BE2C (cell line): Measurements from ENCODE around the gene MSRB2.
A peak's percentile ranks its signal among the peaks of the same experiment; 100 is the strongest.

Experiments
- DNase-seq: peaks from one replicate; pipeline ENCODE4 v3.0.0-alpha.2; 2020
- H3K27me3 ChIP-seq: fragments of 250-450 bp; sonication (Bioruptor Pico); 2 replicates; pipeline ENCODE4 v1.5.1; 2020; ENCODE audit warnings: mild to moderate bottlenecking
- H3K36me3 ChIP-seq: fragments of 250-450 bp; sonication (Bioruptor Pico); 2 replicates; pipeline ENCODE4 v1.5.1; 2020; ENCODE audit warnings: mild to moderate bottlenecking
- H3K4me1 ChIP-seq: fragments of 250-450 bp; sonication (Bioruptor Pico); 2 replicates; pipeline ENCODE4 v1.5.1; 2020
- H3K4me3 ChIP-seq: 2 replicates; pipeline ENCODE4 v1.5.1; 2011; ENCODE audit warnings: low read depth, low read length
- H3K9me3 ChIP-seq: fragments of 250-450 bp; sonication (Bioruptor Pico); 2 replicates; pipeline ENCODE4 v1.5.1; 2020
- TF ChIP-seq, protein P1 (sequence below): IDR thresholded peaks from 2 replicates; pipeline ENCODE4 v1.5.1; 2012; ENCODE audit warnings: mild to moderate bottlenecking, low read depth, low read length

MSRB2 gene

DNA sequence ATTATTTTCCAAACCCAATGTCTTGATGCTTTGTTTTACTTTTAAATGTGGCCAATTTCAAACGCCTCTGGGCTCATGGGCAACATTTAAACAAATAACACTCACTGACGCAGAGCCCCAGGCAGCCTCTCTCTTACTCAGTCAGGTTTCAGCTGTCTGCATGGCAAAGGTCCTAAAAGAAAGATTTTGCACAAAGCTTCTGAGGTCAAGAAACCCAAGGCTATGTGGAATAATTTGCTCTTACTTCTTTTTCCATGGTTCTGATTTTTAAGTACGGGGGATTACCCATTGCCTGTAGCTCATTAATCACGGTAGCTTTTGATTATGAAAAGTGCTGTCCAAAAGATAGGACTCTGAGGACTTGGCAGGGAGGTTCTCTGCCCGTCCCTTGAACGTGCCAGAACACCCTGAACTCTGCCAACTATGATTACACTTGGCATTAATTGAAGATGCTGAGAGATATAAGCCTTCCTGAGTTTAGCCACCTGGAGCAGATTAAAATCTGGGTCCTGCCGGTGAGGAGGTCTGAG lies 14.1 kb upstream of the MSRB2 start:
- Histone ChIP-seq H3K36me3 (no peaks in the 10 kb centered on the region), H3K4me3 (peak overlapping the region; percentile 23), H3K9me3 (no peaks in the 10 kb centered on the region), H3K4me1 (peaks cover 7% of the 10 kb centered on the region), H3K27me3 (no peaks in the 10 kb centered on the region)
- TF ChIP-seq, protein P1, sequence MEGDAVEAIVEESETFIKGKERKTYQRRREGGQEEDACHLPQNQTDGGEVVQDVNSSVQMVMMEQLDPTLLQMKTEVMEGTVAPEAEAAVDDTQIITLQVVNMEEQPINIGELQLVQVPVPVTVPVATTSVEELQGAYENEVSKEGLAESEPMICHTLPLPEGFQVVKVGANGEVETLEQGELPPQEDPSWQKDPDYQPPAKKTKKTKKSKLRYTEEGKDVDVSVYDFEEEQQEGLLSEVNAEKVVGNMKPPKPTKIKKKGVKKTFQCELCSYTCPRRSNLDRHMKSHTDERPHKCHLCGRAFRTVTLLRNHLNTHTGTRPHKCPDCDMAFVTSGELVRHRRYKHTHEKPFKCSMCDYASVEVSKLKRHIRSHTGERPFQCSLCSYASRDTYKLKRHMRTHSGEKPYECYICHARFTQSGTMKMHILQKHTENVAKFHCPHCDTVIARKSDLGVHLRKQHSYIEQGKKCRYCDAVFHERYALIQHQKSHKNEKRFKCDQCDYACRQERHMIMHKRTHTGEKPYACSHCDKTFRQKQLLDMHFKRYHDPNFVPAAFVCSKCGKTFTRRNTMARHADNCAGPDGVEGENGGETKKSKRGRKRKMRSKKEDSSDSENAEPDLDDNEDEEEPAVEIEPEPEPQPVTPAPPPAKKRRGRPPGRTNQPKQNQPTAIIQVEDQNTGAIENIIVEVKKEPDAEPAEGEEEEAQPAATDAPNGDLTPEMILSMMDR = no peak
- DNase-seq = peak; percentile 18

DNA sequence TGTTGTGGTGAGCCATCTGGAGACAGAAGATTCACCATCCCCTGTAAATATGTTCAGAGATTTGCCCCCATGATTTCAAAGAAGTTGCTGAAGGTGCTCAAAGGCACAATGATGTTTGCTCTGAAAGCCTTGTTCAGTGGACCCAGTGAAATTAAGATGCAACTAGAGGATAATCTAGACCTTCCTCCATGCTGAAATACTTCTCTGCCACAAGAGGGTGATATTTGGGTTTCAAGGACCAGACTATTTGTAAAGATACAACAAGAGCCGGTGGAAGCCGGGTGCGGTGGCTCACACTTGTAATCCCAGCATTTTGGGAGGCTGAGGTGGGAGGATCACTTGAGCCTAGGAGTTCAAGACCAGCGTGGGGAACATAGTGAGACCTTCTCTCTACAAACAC lies 13.5 kb upstream of the MSRB2 start:
- no peak overlapping the region for H3K4me3 ChIP-seq
- H3K36me3 ChIP-seq = no peaks in the 10 kb centered on the region
- H3K9me3 ChIP-seq = no peaks in the 10 kb centered on the region
- TF ChIP-seq, protein P1 = peak; percentile 52
- H3K27me3 ChIP-seq = no peaks in the 10 kb centered on the region
- peaks cover 7% of the 10 kb centered on the region for H3K4me1 ChIP-seq
- DNase-seq = no peak

DNA sequence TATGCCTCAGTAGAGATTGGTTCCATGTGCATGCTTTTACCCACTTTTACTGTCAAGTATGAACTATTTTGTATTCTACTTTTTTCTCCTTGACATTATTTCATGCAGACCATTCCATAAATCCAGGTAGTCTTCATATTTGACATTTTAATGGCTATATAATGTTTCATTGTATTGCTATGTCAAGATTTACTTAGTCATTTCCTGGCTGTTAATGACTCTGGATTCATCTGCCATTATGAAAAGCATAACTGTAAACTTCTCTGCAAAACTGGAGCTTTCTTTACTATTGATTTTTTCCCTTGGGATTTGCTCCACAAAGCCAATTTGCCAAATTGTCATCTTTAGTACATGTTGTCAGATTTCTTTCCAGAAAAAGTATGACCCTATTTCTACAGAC lies 6.8 kb upstream of the MSRB2 start:
- DNase-seq = no peak
- H3K4me3 ChIP-seq = no peak overlapping the region
- H3K36me3 ChIP-seq = no peaks in the 10 kb centered on the region
- H3K27me3 ChIP-seq = no peaks in the 10 kb centered on the region
- no peaks in the 10 kb centered on the region for H3K9me3 ChIP-seq
- TF ChIP-seq, protein P1 = no peak
- no peaks in the 10 kb centered on the region for H3K4me1 ChIP-seq

DNA sequence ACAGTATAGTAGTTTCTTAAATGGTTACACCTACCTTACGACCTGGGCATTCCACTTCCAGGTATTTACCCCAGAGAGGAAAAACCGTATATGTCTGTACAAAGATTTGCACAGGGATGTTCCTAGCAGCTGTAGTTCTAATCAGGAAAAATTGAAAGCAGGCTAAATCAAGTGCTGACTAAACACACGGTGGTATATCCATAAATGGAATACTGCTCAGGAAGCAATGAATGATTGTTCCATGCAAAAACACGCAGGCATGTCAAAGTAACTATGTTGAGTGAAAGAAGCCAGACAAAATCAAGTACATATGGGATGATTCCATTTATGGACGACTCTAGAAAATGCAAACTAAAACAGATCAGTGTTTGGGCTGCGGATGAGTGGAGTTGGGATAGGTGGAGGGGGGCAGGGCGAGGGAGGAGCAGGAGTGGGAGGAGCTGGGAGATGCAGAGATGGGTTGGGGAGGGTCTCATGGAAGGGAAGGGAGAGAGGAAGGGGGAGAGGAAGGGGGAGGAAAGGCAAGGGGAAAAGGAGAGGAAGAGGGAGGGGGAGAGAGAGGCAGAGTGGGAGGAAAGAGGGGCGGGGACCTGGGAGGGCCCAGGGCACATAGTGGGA lies 484 bp upstream of the MSRB2 start:
- TF ChIP-seq, protein P1 = no peak
- Histone ChIP-seq H3K27me3 (no peaks in the 10 kb centered on the region), H3K9me3 (no peaks in the 10 kb centered on the region), H3K4me3 (peak overlapping the region; percentile 36), H3K4me1 (peaks cover 9% of the 10 kb centered on the region), H3K36me3 (no peaks in the 10 kb centered on the region)
- no peak for DNase-seq

DNA sequence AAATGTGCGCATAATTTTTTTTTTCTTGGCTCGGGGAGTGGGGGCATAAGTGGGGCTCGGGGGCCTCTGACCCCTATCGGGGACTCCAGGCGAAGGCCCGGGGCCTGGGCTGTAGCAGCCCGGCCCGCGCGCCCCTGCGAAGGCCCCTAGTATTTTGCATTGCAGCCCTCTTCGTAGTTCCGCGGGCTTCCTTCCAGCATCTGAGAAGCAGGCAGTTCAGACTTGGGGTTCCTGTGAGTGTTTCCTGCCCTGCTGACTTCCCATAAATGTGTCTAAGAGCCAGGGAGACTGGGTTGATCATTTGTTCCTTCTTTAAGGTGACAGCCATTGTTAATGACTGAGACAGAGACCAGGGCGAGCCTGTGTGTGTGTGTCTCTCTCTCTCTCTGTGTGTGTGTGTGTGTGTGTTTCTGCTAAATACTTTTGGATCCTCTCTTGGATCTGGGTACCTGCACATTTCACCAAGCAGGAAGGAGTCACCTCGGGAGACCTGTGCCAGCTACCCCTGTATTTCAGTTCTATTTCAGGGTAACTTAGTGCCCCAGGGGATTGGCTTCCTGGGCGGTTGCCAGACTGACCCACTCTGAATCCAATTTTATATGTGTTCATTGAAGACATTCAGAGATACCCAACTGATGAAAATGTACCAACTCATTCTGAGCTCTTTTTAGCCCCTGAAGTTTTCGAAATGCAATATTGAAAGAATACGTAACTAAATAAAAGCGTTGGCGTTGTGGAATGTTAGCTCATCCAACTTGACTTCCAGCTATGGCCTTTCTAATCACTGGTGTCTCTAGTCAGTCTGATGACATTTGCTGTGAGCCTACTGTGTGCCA lies 805 bp downstream of the MSRB2 start:
- Histone ChIP-seq H3K9me3 (no peaks in the 10 kb centered on the region), H3K4me1 (peaks cover 14% of the 10 kb centered on the region), H3K36me3 (no peaks in the 10 kb centered on the region), H3K4me3 (peak overlapping the region; percentile 81), H3K27me3 (no peaks in the 10 kb centered on the region)
- TF ChIP-seq, protein P1 = no peak
- DNase-seq = peak; percentile 50
